HL-60 (cell line): ENCODE measurements around the gene BICD2.

Source experiments
- POLR2AphosphoS5 ChIP-seq: IDR thresholded peaks from 2 replicates; pipeline ENCODE4 v1.6.1; 2012; ENCODE audit warnings: low read depth
- TF ChIP-seq, protein P1 (sequence below): IDR thresholded peaks from one replicate; pipeline ENCODE4 v1.5.1; 2011; ENCODE audit warnings: low read length, control low read depth, inconsistent platforms; ENCODE audit not compliant: insufficient read depth

DNA sequence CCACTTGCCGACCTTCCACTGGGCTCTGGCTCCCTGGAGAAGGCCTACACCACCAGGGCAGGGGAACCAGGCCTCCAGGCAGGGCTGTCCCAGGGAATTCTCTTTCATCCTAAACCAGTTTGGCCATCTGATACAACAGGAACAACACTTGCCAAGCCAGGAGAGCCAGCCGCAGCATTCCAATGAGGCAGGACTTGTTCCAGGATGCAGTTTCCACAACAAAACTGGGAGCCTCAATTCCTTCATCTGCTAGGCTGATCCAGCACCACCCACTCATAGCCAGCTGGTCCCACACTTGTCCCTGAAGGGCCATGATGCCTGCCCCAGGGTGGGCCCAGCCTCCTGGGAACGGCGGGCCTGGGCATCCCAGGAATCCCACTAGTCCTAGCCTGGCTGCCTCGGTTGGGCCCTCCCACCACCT lies 26.0 kb downstream of the BICD2 start:
- TF ChIP-seq, protein P1, sequence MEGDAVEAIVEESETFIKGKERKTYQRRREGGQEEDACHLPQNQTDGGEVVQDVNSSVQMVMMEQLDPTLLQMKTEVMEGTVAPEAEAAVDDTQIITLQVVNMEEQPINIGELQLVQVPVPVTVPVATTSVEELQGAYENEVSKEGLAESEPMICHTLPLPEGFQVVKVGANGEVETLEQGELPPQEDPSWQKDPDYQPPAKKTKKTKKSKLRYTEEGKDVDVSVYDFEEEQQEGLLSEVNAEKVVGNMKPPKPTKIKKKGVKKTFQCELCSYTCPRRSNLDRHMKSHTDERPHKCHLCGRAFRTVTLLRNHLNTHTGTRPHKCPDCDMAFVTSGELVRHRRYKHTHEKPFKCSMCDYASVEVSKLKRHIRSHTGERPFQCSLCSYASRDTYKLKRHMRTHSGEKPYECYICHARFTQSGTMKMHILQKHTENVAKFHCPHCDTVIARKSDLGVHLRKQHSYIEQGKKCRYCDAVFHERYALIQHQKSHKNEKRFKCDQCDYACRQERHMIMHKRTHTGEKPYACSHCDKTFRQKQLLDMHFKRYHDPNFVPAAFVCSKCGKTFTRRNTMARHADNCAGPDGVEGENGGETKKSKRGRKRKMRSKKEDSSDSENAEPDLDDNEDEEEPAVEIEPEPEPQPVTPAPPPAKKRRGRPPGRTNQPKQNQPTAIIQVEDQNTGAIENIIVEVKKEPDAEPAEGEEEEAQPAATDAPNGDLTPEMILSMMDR: no peak
- TF ChIP-seq POLR2AphosphoS5: no peak
